GM19025 (cell line): Measurements from ENCODE around the gene CFAP46.

Experiments used
- ATAC-seq: cut with Tn5 transposase; IDR thresholded peaks from one replicate; pipeline ENCODE4 v1.9.1; 2021; ENCODE audit warnings: mild to moderate bottlenecking, low read depth, moderate library complexity; ENCODE audit not compliant: unreplicated experiment

The CFAP46 gene

GRCh38 chr10:132980426-132981172 lies 38.2 kb upstream of the CFAP46 start:
- no peak for ATAC-seq

GRCh38 chr10:132979491-132980425 lies 37.4 kb upstream of the CFAP46 start:
- no peak for ATAC-seq

GRCh38 chr10:132978542-132978941 lies 36.2 kb upstream of the CFAP46 start:
- ATAC-seq, result no peak

GRCh38 chr10:132977807-132978206 lies 35.4 kb upstream of the CFAP46 start:
- no peak for ATAC-seq

GRCh38 chr10:132977076-132977475 lies 34.7 kb upstream of the CFAP46 start:
- ATAC-seq, result no peak

- no peak for ATAC-seq
These were observed 33.7 kb upstream of the CFAP46 start for GRCh38 chr10:132975831-132976682.

GRCh38 chr10:132974886-132975830 lies 32.8 kb upstream of the CFAP46 start:
- ATAC-seq, result no peak

- no peak for ATAC-seq
These were observed 32.0 kb upstream of the CFAP46 start for GRCh38 chr10:132974249-132974796.

GRCh38 chr10:132973903-132974241 lies 31.5 kb upstream of the CFAP46 start:
- ATAC-seq, result no peak

- no peak for ATAC-seq
These were observed 30.9 kb upstream of the CFAP46 start for GRCh38 chr10:132972986-132973902.

GRCh38 chr10:132972149-132972985 lies 30.0 kb upstream of the CFAP46 start:
- no peak for ATAC-seq

- ATAC-seq, result no peak
These were observed 29.2 kb upstream of the CFAP46 start for GRCh38 chr10:132971448-132972148.

- ATAC-seq, result no peak
These were observed 28.5 kb upstream of the CFAP46 start for GRCh38 chr10:132970641-132971438.

- ATAC-seq, result no peak
These were observed 25.2 kb upstream of the CFAP46 start for GRCh38 chr10:132967540-132967939.

- no peak for ATAC-seq
These were observed 23.2 kb upstream of the CFAP46 start for GRCh38 chr10:132965411-132966057.
